Measurements from ENCODE around the gene SAMD13. TPM values are rescaled to one million over a fixed set of nuclear protein-coding genes. Genes with fewer than 3 reads are reported as not detected.

Gene SAMD13
- total and polyA plus RNA-seq, 7 experiments from 2014 or later: 0.27 to 0.75 (median 0.43) TPM; not detected in 2

DNA sequence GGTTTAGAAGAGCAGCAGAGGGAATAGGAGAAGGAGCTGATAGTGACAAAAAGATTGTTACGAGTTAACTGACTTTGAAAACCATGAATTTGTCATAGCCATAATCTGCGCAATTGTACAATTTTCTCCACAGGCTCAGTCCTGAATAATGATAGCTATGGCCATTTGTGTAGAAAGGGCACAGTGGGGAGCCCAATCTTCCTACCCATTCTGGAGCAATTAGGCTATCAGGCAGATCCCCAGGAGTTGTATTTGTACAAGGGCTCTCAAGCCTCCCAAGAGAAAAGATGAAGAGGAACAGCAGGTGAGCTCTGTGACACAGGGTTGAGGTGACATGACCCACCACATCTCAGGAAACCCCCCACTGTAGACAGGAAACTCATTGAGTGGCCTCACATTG, 42.1 kb upstream of the SAMD13 start:
- ChIA-PET POLR2A (no interaction called here), CTCF (no interaction called here)

DNA sequence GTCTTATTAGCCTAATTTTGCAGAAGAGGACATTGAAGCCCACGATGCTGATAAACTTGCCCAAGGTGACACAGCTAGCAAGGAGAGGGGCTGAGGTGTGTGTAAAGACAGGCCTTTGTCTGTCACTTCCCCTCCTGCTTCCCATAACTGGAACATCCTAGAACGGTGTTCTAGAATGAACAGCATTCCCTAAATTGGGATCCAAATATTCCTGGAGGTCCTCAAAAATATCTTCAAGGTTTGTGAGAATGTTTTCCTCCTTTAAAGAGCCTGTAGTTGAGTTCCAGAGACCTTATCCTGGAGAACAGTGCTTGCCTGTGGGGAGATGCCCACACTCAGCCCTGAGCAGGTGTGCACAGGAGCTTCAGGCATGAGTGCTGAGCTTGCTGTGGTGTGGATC, 41.5 kb upstream of the SAMD13 start:
- Histone ChIP-seq H3K9me3 (ENCODE audit: control insufficient read depth in 2 of 3, low read length in 3 of 3) (no peaks in the 10 kb centered on the region), H3K36me3 (ENCODE audit: control insufficient read depth in 2 of 3, insufficient read depth in 3 of 3, low read length in 3 of 3) (no peaks in the 10 kb centered on the region), H3K4me3 (ENCODE audit: low read length) (no peak overlapping the region), H3K27ac (ENCODE audit: low read depth, low read length) (no peak overlapping the region), H3K4me1 (ENCODE audit: control insufficient read depth in 2 of 2, insufficient read depth in 2 of 2, low read length in 2 of 2) (no peaks in the 10 kb centered on the region), H3K27me3 (ENCODE audit: control insufficient read depth in 2 of 2, insufficient read depth in 2 of 2, low read length in 2 of 2) (no peaks in the 10 kb centered on the region)
- Mint-ChIP-seq H3K27me3 (no peaks in the 10 kb centered on the region), H3K27ac (no peak overlapping the region), H3K9me3 (peaks cover 0 to 10% (median 0%) of the 10 kb centered on the region in 11 donors), H3K4me3 (no peak overlapping the region), H3K4me1 (no peaks in the 10 kb centered on the region), H3K36me3 (peaks cover 0 to 4% (median 0%) of the 10 kb centered on the region in 5 donors)
- POLR2A ChIA-PET: no interaction called here
- CTCF ChIA-PET: no interaction called here
- ATAC-seq: no peak
- DNase-seq: no peak
- intact Hi-C loops (cut with micrococcal nuclease): no loop called here

More for the DNA sequence above, 42.1 kb upstream of the SAMD13 start:
- no peaks in the 10 kb centered on the region for H3K4me1 Mint-ChIP-seq
- H3K27me3 Mint-ChIP-seq: no peaks in the 10 kb centered on the region
- ATAC-seq: no peak
- H3K27ac ChIP-seq (ENCODE audit: low read depth, low read length): no peak overlapping the region
- H3K9me3 ChIP-seq (ENCODE audit: control insufficient read depth in 2 of 3, low read length in 3 of 3): no peaks in the 10 kb centered on the region
- no peak overlapping the region for H3K4me3 ChIP-seq (ENCODE audit: low read length)
- DNase-seq: no peak
- H3K4me1 ChIP-seq (ENCODE audit: control insufficient read depth in 2 of 2, insufficient read depth in 2 of 2, low read length in 2 of 2): no peaks in the 10 kb centered on the region
- H3K9me3 Mint-ChIP-seq: peaks cover 0 to 10% (median 0%) of the 10 kb centered on the region in 11 donors
- H3K36me3 ChIP-seq (ENCODE audit: control insufficient read depth in 2 of 3, insufficient read depth in 3 of 3, low read length in 3 of 3): no peaks in the 10 kb centered on the region
- H3K27me3 ChIP-seq (ENCODE audit: control insufficient read depth in 2 of 2, insufficient read depth in 2 of 2, low read length in 2 of 2): no peaks in the 10 kb centered on the region
- no peak overlapping the region for H3K27ac Mint-ChIP-seq
- peaks cover 0 to 4% (median 0%) of the 10 kb centered on the region in 5 donors for H3K36me3 Mint-ChIP-seq
- intact Hi-C loops (cut with micrococcal nuclease): no loop called here
- H3K4me3 Mint-ChIP-seq: no peak overlapping the region

DNA sequence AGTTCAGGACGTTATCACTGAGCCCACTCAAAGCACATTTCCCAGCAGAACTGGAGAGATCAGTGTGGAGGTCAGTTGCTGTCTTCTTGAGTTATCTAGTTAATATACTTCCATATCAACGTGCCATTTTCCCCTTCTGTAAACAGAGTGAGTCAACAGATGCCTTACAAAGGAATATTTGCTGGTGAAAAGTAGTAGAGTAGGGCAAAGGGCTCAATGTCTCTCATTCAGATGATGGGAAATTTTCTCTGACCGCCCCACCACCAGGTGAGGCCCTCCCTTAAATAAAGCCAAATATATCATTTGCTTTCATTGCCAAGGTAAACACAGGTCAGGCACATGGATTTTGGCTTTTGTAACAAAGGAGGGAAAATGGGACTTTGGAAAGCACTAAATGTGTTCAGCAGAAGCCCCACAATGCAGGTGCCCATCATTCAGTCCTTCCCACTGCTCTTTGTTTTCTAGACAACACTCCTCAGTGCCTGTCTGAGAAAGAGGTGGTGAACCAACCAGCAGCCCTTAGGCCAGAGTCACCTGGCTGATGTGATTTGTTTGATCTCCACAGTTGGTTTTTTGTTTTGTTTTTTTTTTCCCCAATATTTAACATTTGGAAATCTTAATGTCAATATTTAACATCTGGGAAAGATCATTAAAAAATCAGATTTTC, 40.5 kb upstream of the SAMD13 start:
- H3K4me3 ChIP-seq (ENCODE audit: low read length): no peak overlapping the region
- H3K27ac Mint-ChIP-seq: no peak overlapping the region
- H3K27me3 ChIP-seq (ENCODE audit: control insufficient read depth in 2 of 2, insufficient read depth in 2 of 2, low read length in 2 of 2): no peaks in the 10 kb centered on the region
- H3K27me3 Mint-ChIP-seq: no peaks in the 10 kb centered on the region
- POLR2A ChIA-PET: interaction anchor here (0.5 kb wide), 1 partner anchor 265 kb away, joined by 4 read pairs; no protein-coding TSS in a partner anchor
- intact Hi-C loops (cut with micrococcal nuclease): no loop called here
- H3K4me1 ChIP-seq (ENCODE audit: control insufficient read depth in 2 of 2, insufficient read depth in 2 of 2, low read length in 2 of 2): no peaks in the 10 kb centered on the region
- DNase-seq: no peak
- no peak overlapping the region for H3K4me3 Mint-ChIP-seq
- no peak for ATAC-seq
- peaks cover 0 to 4% (median 0%) of the 10 kb centered on the region in 5 donors for H3K36me3 Mint-ChIP-seq
- CTCF ChIA-PET: no interaction called here
- no peaks in the 10 kb centered on the region for H3K36me3 ChIP-seq (ENCODE audit: control insufficient read depth in 2 of 3, insufficient read depth in 3 of 3, low read length in 3 of 3)
- H3K9me3 Mint-ChIP-seq: peaks cover 0 to 10% (median 0%) of the 10 kb centered on the region in 11 donors
- H3K9me3 ChIP-seq (ENCODE audit: control insufficient read depth in 2 of 3, low read length in 3 of 3): no peaks in the 10 kb centered on the region
- H3K4me1 Mint-ChIP-seq: no peaks in the 10 kb centered on the region
- H3K27ac ChIP-seq (ENCODE audit: low read depth, low read length): no peak overlapping the region

DNA sequence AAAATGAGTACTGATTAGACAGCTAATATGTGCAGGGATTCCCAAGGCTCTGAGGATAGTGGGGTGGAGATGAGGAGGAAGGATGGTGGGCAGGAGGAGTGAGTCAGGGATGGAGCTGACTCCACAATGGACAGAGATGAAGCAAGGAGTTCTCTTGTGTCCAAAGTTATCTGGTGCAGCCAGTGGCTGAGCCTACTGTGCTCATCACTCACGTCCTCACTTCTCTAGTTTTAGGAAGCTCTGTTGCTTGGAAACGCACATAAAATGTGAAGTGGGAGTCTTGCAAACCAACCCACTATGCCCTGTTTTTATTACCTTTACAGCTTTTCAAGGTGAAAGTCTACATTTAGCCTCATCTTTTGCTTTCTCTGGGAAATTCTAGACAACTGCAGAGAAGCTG, 36.5 kb upstream of the SAMD13 start:
- no peak for ATAC-seq
- Mint-ChIP-seq H3K4me1 (no peaks in the 10 kb centered on the region), H3K4me3 (no peak overlapping the region), H3K9me3 (no peaks in the 10 kb centered on the region), H3K27me3 (no peaks in the 10 kb centered on the region), H3K36me3 (no peaks in the 10 kb centered on the region), H3K27ac (no peak overlapping the region)
- H3K27me3 ChIP-seq (ENCODE audit: control insufficient read depth in 2 of 2, insufficient read depth in 2 of 2, low read length in 2 of 2): no peaks in the 10 kb centered on the region
- no peaks in the 10 kb centered on the region for H3K36me3 ChIP-seq (ENCODE audit: control insufficient read depth in 2 of 3, insufficient read depth in 3 of 3, low read length in 3 of 3)
- ChIA-PET POLR2A (no interaction called here), CTCF (no interaction called here)
- DNase-seq: no peak
- no peaks in the 10 kb centered on the region for H3K4me1 ChIP-seq (ENCODE audit: control insufficient read depth in 2 of 2, insufficient read depth in 2 of 2, low read length in 2 of 2)
- no peak overlapping the region for H3K4me3 ChIP-seq (ENCODE audit: low read length)
- no peaks in the 10 kb centered on the region for H3K9me3 ChIP-seq (ENCODE audit: control insufficient read depth in 2 of 3, low read length in 3 of 3)
- intact Hi-C loops (cut with micrococcal nuclease): no loop called here
- no peak overlapping the region for H3K27ac ChIP-seq (ENCODE audit: low read depth, low read length)

DNA sequence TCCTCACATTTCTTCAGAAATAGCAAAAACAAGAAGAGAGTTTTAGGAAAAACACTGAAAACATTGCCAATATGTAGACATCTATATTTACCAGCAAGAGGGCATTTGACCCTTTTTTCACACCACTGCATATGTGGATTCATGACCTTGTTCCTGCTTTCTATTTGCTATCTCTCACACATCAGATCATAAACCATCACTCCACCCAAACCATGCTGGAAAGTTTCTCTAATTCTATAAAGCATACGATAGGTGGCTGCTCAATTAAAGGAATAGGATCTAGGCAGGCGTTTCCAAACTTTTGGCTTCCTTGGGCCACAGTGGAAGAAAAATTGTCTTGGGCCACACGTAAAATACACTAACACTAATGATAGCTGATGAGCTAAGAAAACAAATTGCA, 35.6 kb upstream of the SAMD13 start:
- ATAC-seq (no peak), DNase-seq (no peak)
- Histone ChIP-seq H3K27ac (ENCODE audit: low read depth, low read length) (no peak overlapping the region), H3K9me3 (ENCODE audit: control insufficient read depth in 2 of 3, low read length in 3 of 3) (no peaks in the 10 kb centered on the region), H3K36me3 (ENCODE audit: control insufficient read depth in 2 of 3, insufficient read depth in 3 of 3, low read length in 3 of 3) (no peaks in the 10 kb centered on the region), H3K4me3 (ENCODE audit: low read length) (no peak overlapping the region), H3K27me3 (ENCODE audit: control insufficient read depth in 2 of 2, insufficient read depth in 2 of 2, low read length in 2 of 2) (no peaks in the 10 kb centered on the region), H3K4me1 (ENCODE audit: control insufficient read depth in 2 of 2, insufficient read depth in 2 of 2, low read length in 2 of 2) (no peaks in the 10 kb centered on the region)
- ChIA-PET CTCF (interaction anchor here (0.5 to 0.6 kb wide), 2 partner anchors 117 to 356 kb away, joined by 3 read pairs; no protein-coding TSS in a partner anchor), POLR2A (no interaction called here)
- intact Hi-C loops (cut with micrococcal nuclease): no loop called here
- Mint-ChIP-seq H3K4me1 (peaks cover under 1 to 2% (median 1%) of the 10 kb centered on the region in 7 donors), H3K9me3 (no peaks in the 10 kb centered on the region), H3K36me3 (no peaks in the 10 kb centered on the region), H3K27ac (no peak overlapping the region), H3K27me3 (no peaks in the 10 kb centered on the region), H3K4me3 (no peak overlapping the region)

DNA sequence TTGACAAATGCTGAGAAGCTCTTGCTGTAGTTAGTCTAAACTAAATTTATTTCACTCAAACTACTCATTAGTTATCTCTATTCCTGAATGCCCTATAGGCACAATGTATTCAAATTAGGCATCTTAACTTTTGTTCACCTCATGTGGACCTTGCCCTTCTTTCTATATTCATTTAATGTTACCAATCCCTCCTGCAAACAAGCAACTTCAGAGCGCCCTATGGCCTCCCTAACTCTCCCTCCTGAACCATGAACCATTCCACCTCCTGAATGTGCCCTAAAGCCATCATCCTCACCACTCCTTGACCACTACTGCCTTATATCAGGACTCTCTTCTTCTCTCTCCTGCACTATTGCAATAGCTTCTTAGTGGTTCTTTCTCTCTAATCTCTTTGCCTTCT, 34.8 kb upstream of the SAMD13 start:
- H3K36me3 ChIP-seq (ENCODE audit: control insufficient read depth in 2 of 3, insufficient read depth in 3 of 3, low read length in 3 of 3): no peaks in the 10 kb centered on the region
- ChIA-PET POLR2A (no interaction called here), CTCF (no interaction called here)
- Mint-ChIP-seq H3K4me1 (peaks cover 8 to 11% (median 10%) of the 10 kb centered on the region in 7 donors), H3K27ac (no peak overlapping the region), H3K9me3 (no peaks in the 10 kb centered on the region), H3K4me3 (no peak overlapping the region), H3K27me3 (no peaks in the 10 kb centered on the region), H3K36me3 (no peaks in the 10 kb centered on the region)
- no peak overlapping the region for H3K4me3 ChIP-seq (ENCODE audit: low read length)
- no peak for ATAC-seq
- no peak for DNase-seq
- H3K27ac ChIP-seq (ENCODE audit: low read depth, low read length): no peak overlapping the region
- no peaks in the 10 kb centered on the region for H3K27me3 ChIP-seq (ENCODE audit: control insufficient read depth in 2 of 2, insufficient read depth in 2 of 2, low read length in 2 of 2)
- intact Hi-C loops (cut with micrococcal nuclease): no loop called here
- H3K9me3 ChIP-seq (ENCODE audit: control insufficient read depth in 2 of 3, low read length in 3 of 3): no peaks in the 10 kb centered on the region
- H3K4me1 ChIP-seq (ENCODE audit: control insufficient read depth in 2 of 2, insufficient read depth in 2 of 2, low read length in 2 of 2): no peaks in the 10 kb centered on the region

DNA sequence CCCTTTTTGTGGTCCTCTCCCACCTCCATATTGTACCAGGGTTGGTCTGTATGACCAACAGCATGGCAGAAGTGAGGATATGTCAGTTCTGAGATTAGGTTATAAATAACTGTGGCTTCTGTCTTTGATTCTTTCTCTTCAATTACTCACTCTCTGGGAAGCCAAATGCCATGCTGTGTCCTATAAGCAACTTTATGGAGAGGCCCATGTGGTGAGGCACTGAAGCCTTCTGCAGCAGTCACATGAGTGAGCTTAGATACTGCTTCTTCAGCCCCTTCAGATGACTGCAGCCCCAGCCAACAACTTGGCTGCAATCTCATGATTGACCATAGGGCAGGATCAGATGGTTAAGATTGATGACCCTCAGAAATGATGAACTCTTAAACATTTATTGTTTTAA, 34.0 kb upstream of the SAMD13 start:
- H3K9me3 Mint-ChIP-seq: no peaks in the 10 kb centered on the region
- POLR2A ChIA-PET: no interaction called here

More for the DNA sequence above, 34.0 kb upstream of the SAMD13 start:
- H3K27me3 Mint-ChIP-seq: no peaks in the 10 kb centered on the region
- no peak overlapping the region for H3K27ac ChIP-seq (ENCODE audit: low read depth, low read length)
- H3K27me3 ChIP-seq (ENCODE audit: control insufficient read depth in 2 of 2, insufficient read depth in 2 of 2, low read length in 2 of 2): no peaks in the 10 kb centered on the region
- DNase-seq (no peak), ATAC-seq (no peak)
- H3K27ac Mint-ChIP-seq: no peak overlapping the region
- no peaks in the 10 kb centered on the region for H3K36me3 Mint-ChIP-seq
- no peaks in the 10 kb centered on the region for H3K9me3 ChIP-seq (ENCODE audit: control insufficient read depth in 2 of 3, low read length in 3 of 3)
- H3K4me3 ChIP-seq (ENCODE audit: low read length): no peak overlapping the region
- peaks cover 8 to 11% (median 10%) of the 10 kb centered on the region in 7 donors for H3K4me1 Mint-ChIP-seq
- intact Hi-C loops (cut with micrococcal nuclease): no loop called here
- no peaks in the 10 kb centered on the region for H3K36me3 ChIP-seq (ENCODE audit: control insufficient read depth in 2 of 3, insufficient read depth in 3 of 3, low read length in 3 of 3)
- CTCF ChIA-PET: no interaction called here
- no peaks in the 10 kb centered on the region for H3K4me1 ChIP-seq (ENCODE audit: control insufficient read depth in 2 of 2, insufficient read depth in 2 of 2, low read length in 2 of 2)
- H3K4me3 Mint-ChIP-seq: no peak overlapping the region

All from naive thymus-derived CD4-positive, alpha-beta T cell (primary cell).